Endothelial cell (in vitro differentiated cells): ENCODE data around the gene IZUMO1R. TPM values are rescaled to one million over a fixed set of nuclear protein-coding genes. Genes with fewer than 3 reads are reported as not detected.

Experiments used
- DNase-seq: peaks from one replicate; pipeline ENCODE4 v3.0.0; 2021; ENCODE audit warnings: low spot score
- H3K27ac Mint-ChIP-seq: one replicate; pipeline ENCODE4 v1.8.0; 2021; ENCODE audit warnings: mixed read lengths, inconsistent platforms; ENCODE audit not compliant: unreplicated experiment
- H3K27me3 Mint-ChIP-seq: one replicate; pipeline ENCODE4 v1.8.0; 2021; ENCODE audit warnings: mild to moderate bottlenecking, moderate library complexity, mixed read lengths, inconsistent platforms; ENCODE audit not compliant: unreplicated experiment
- H3K36me3 Mint-ChIP-seq: one replicate; pipeline ENCODE4 v1.8.0; 2021; ENCODE audit warnings: mild to moderate bottlenecking, low read depth, mixed read lengths, inconsistent platforms; ENCODE audit not compliant: unreplicated experiment
- H3K4me1 Mint-ChIP-seq: one replicate; pipeline ENCODE4 v1.8.0; 2021; ENCODE audit warnings: mild to moderate bottlenecking, mixed read lengths, inconsistent platforms; ENCODE audit not compliant: unreplicated experiment
- H3K4me3 Mint-ChIP-seq: one replicate; pipeline ENCODE4 v1.8.0; 2021; ENCODE audit warnings: mild to moderate bottlenecking, mixed read lengths, inconsistent platforms; ENCODE audit not compliant: unreplicated experiment
- H3K9me3 Mint-ChIP-seq: one replicate; pipeline ENCODE4 v1.8.0; 2021; ENCODE audit warnings: mixed read lengths, inconsistent platforms; ENCODE audit not compliant: unreplicated experiment
- CTCF ChIP-seq: fragments of 200-600 bp; sonication (generic); IDR thresholded peaks from one replicate; pipeline ENCODE4 v1.5.0; 2021; ENCODE audit warnings: antibody characterized with exemption; ENCODE audit not compliant: unreplicated experiment
- long read RNA-seq: library from polyadenylated mRNA; unstranded; transcript quantifications from one replicate; pipeline ENCODE4 v2.0.0, GENCODE V29; 2020; ENCODE audit not compliant: unreplicated experiment
- total RNA-seq: library from RNA; stranded (reverse); fragmentation: NEBNext Ultra II Directional; extraction: Animal tissue kit (Norgen Biotek cat#: 25700); gene quantifications from one replicate; pipeline ENCODE4 v1.2.1, GENCODE V29; 2021; ENCODE audit not compliant: unreplicated experiment

The IZUMO1R gene
- total RNA-seq, result not detected
- long read RNA-seq, result 0 reads

GRCh38 chr11:94303966-94304958 lies at the start of gene IZUMO1R:
Gene IZUMO1R, plus strand, starts transcription at chr11:94304580. Its CDS starts 1,057 bp downstream, at chr11:94305637.
- Mint-ChIP-seq H3K4me3 (no peak within 1 kb of the TSS), H3K36me3 (no peaks in the 10 kb centered on the region), H3K9me3 (no peaks in the 10 kb centered on the region), H3K27ac (no peak within 1 kb of the TSS), H3K27me3 (no peaks in the 10 kb centered on the region), H3K4me1 (no peaks in the 10 kb centered on the region)
- no peak for DNase-seq
- no peak for TF ChIP-seq CTCF

GRCh38 chr11:94271885-94272372 lies 32.5 kb upstream of the IZUMO1R start:
- no peak overlapping the region for H3K4me3 Mint-ChIP-seq
- H3K27me3 Mint-ChIP-seq, result peaks cover 1% of the 10 kb centered on the region
- no peaks in the 10 kb centered on the region for H3K4me1 Mint-ChIP-seq
- no peak for TF ChIP-seq CTCF
- H3K9me3 Mint-ChIP-seq, result no peaks in the 10 kb centered on the region
- H3K36me3 Mint-ChIP-seq, result no peaks in the 10 kb centered on the region
- H3K27ac Mint-ChIP-seq, result no peak overlapping the region
- DNase-seq, result no peak

GRCh38 chr11:94272738-94273313 lies 31.6 kb upstream of the IZUMO1R start:
- Mint-ChIP-seq H3K27ac (no peak overlapping the region), H3K4me3 (no peak overlapping the region), H3K4me1 (no peaks in the 10 kb centered on the region), H3K36me3 (no peaks in the 10 kb centered on the region), H3K27me3 (peaks cover 1% of the 10 kb centered on the region), H3K9me3 (no peaks in the 10 kb centered on the region)
- no peak for DNase-seq
- no peak for TF ChIP-seq CTCF

DNA sequence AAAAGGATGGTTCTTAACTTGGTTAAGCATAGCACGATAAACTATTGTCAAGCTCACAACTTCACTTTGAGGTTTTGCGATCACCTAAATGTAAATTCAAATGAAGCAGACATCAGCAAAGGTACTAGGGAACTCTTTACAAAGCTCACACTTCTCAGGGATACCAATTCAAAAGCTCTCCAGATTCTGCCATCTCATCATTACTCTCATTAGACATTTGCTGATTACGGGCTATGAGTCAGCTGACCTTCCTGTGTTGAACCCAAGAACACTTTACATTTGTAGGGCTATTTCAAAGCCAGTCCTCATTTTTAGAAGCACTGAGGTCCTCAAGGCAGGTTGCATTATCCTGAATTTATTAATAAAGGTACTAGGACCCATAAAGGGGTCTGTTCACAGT lies 28.4 kb upstream of the IZUMO1R start:
- no peak overlapping the region for H3K27ac Mint-ChIP-seq
- H3K9me3 Mint-ChIP-seq, result no peaks in the 10 kb centered on the region
- H3K27me3 Mint-ChIP-seq, result no peaks in the 10 kb centered on the region
- H3K4me3 Mint-ChIP-seq, result no peak overlapping the region
- DNase-seq, result no peak
- TF ChIP-seq CTCF, result no peak
- H3K4me1 Mint-ChIP-seq, result no peaks in the 10 kb centered on the region
- H3K36me3 Mint-ChIP-seq, result no peaks in the 10 kb centered on the region
